Activated CD4-positive, alpha-beta memory T cell treated with anti-CD3 and anti-CD28 coated beads for 36 hours (primary cell): ENCODE measurements around the gene CPEB3. TPM values are rescaled to one million over a fixed set of nuclear protein-coding genes. Genes with fewer than 3 reads are reported as not detected.
"Not testable (repeated sequence)": the region's sequence is repeated elsewhere in the genome, so short reads cannot be mapped to it uniquely, and the experiment has no call there.

Source experiments
- CTCF ChIA-PET: fragments of 350-600 bp; sonication (Branson Sonifier 250); formaldehyde crosslinking; loops from one replicate; lab custom pipeline; 2021; ENCODE audit warnings: antibody characterized with exemption, inconsistent platforms; lab: Charles Lee
- POLR2A ChIA-PET: fragments of 350-600 bp; sonication (Branson Sonifier 250); formaldehyde crosslinking; loops from one replicate; lab custom pipeline; 2021; ENCODE audit warnings: antibody characterized with exemption; lab: Charles Lee
- DNase-seq: peaks from one replicate; pipeline ENCODE4 v3.0.0-alpha.2; 2020
- H3K27ac Mint-ChIP-seq: one replicate; pipeline ENCODE4 v1.8.0; 2021; ENCODE audit warnings: mixed read lengths
- H3K27me3 Mint-ChIP-seq: one replicate; pipeline ENCODE4 v1.8.0; 2021; ENCODE audit warnings: mixed read lengths
- H3K36me3 Mint-ChIP-seq: one replicate; pipeline ENCODE4 v1.8.0; 2021; ENCODE audit warnings: mixed read lengths
- H3K4me1 Mint-ChIP-seq: one replicate; pipeline ENCODE4 v1.8.0; 2021; ENCODE audit warnings: low read depth, mixed read lengths
- H3K4me3 Mint-ChIP-seq: one replicate; pipeline ENCODE4 v1.8.0; 2021; ENCODE audit warnings: mild to moderate bottlenecking, mixed read lengths
- H3K9me3 Mint-ChIP-seq: one replicate; pipeline ENCODE4 v1.8.0; 2021; ENCODE audit warnings: mixed read lengths
- intact Hi-C: fragments of 100-400 bp; cut with micrococcal nuclease; formaldehyde crosslinking; loops from one replicate; pipeline ENCODE4 v1.15.1; 2023
- total RNA-seq, 2 experiments: library from RNA; stranded (reverse); gene quantifications; one replicate each; pipeline ENCODE4 v1.2.3, GENCODE V29; 2021

Gene CPEB3
- 1 to 10 TPM; 1.4 to 1.6 TPM for total RNA-seq

- Mint-ChIP-seq H3K36me3 (peaks cover 11% of the 10 kb centered on the region), H3K9me3 (no peaks in the 10 kb centered on the region), H3K4me1 (peaks cover 21% of the 10 kb centered on the region), H3K27ac (peak within 1 kb of the TSS; percentile 79), H3K27me3 (no peaks in the 10 kb centered on the region), H3K4me3 (peak within 1 kb of the TSS; percentile 83)
- intact Hi-C loops: loop anchor here (1.0 to 5.0 kb wide), 10 partner anchors 51 to 1079 kb away; partner anchors contain the start of genes BTAF1 and HECTD2
- ChIA-PET POLR2A (interaction anchor here (0.9 to 1.5 kb wide), 5 partner anchors 9 to 282 kb away, joined by 3 to 6 read pairs (median 3); no protein-coding TSS in a partner anchor), CTCF (interaction anchor here (0.7 to 3.9 kb wide), 20 partner anchors 9 to 369 kb away, joined by 3 to 30 read pairs (median 4); partner anchors contain the start of genes BTAF1 and IDE)
- peak; percentile 96 for DNase-seq
These were observed at the start of gene CPEB3, which contains the start of gene MARCHF5 for GRCh38 chr10:92290837-92291615. TSS of gene CPEB3 (minus strand) at chr10:92291078. CDS start at chr10:92240350, 50,728 bp downstream. TSS of gene MARCHF5 (plus strand) at chr10:92291167. CDS start at chr10:92291495, 328 bp downstream.

- DNase-seq, POLR2A ChIA-PET, intact Hi-C loops, CTCF ChIA-PET, H3K9me3 Mint-ChIP-seq, H3K36me3 Mint-ChIP-seq, H3K4me3 Mint-ChIP-seq, H3K27ac Mint-ChIP-seq, H3K27me3 Mint-ChIP-seq: not testable (repeated sequence)
- peaks cover 12% of the 10 kb centered on the region for H3K4me1 Mint-ChIP-seq
These were observed 39.0 kb upstream of the CPEB3 start for GRCh38 chr10:92329927-92330326.

- Mint-ChIP-seq H3K36me3 (peaks cover 1% of the 10 kb centered on the region), H3K27me3 (no peaks in the 10 kb centered on the region), H3K27ac (no peak overlapping the region), H3K9me3 (no peaks in the 10 kb centered on the region), H3K4me3 (no peak overlapping the region), H3K4me1 (peaks cover 13% of the 10 kb centered on the region)
- intact Hi-C loops: no loop called here
- POLR2A ChIA-PET: no interaction called here
- CTCF ChIA-PET: no interaction called here
- DNase-seq: no peak
These were observed 38.1 kb upstream of the CPEB3 start for GRCh38 chr10:92328993-92329392.

GRCh38 chr10:92327445-92328433 lies 36.9 kb upstream of the CPEB3 start:
- ChIA-PET POLR2A (interaction anchor here (0.6 kb wide), 1 partner anchor 8 kb away, joined by 3 read pairs; no protein-coding TSS in a partner anchor), CTCF (no interaction called here)
- Mint-ChIP-seq H3K4me1 (peaks cover 17% of the 10 kb centered on the region), H3K27me3 (no peaks in the 10 kb centered on the region), H3K36me3 (peaks cover 5% of the 10 kb centered on the region), H3K27ac (no peak overlapping the region), H3K4me3 (no peak overlapping the region), H3K9me3 (no peaks in the 10 kb centered on the region)
- no peak for DNase-seq
- intact Hi-C loops: no loop called here

GRCh38 chr10:92323079-92323478 lies 32.2 kb upstream of the CPEB3 start:
- ChIA-PET CTCF (no interaction called here), POLR2A (no interaction called here)
- intact Hi-C loops: no loop called here
- DNase-seq: no peak
- Mint-ChIP-seq H3K36me3 (peaks cover 14% of the 10 kb centered on the region), H3K27me3 (no peaks in the 10 kb centered on the region), H3K4me1 (peaks cover 12% of the 10 kb centered on the region), H3K27ac (no peak overlapping the region), H3K4me3 (no peak overlapping the region), H3K9me3 (no peaks in the 10 kb centered on the region)

- CTCF ChIA-PET: no interaction called here
- peaks cover 24% of the 10 kb centered on the region for H3K36me3 Mint-ChIP-seq
- POLR2A ChIA-PET: interaction anchor here (0.6 kb wide), 1 partner anchor 644 kb away, joined by 3 read pairs; no protein-coding TSS in a partner anchor
These were observed 25.7 kb upstream of the CPEB3 start for GRCh38 chr10:92316610-92317009.

GRCh38 chr10:92313750-92314149 lies 22.9 kb upstream of the CPEB3 start:
- H3K9me3 Mint-ChIP-seq: no peaks in the 10 kb centered on the region
- ChIA-PET CTCF (no interaction called here), POLR2A (no interaction called here)
- H3K27me3 Mint-ChIP-seq: no peaks in the 10 kb centered on the region
- no peak overlapping the region for H3K27ac Mint-ChIP-seq
- intact Hi-C loops: no loop called here
- peaks cover 25% of the 10 kb centered on the region for H3K36me3 Mint-ChIP-seq
- peaks cover 7% of the 10 kb centered on the region for H3K4me1 Mint-ChIP-seq
- no peak for DNase-seq
- H3K4me3 Mint-ChIP-seq: no peak overlapping the region

More at GRCh38 chr10:92316610-92317009, 25.7 kb upstream of the CPEB3 start:
- no peaks in the 10 kb centered on the region for H3K9me3 Mint-ChIP-seq
- peaks cover 6% of the 10 kb centered on the region for H3K4me1 Mint-ChIP-seq
- DNase-seq: no peak
- H3K27me3 Mint-ChIP-seq: no peaks in the 10 kb centered on the region
- no peak overlapping the region for H3K27ac Mint-ChIP-seq
- intact Hi-C loops: no loop called here
- no peak overlapping the region for H3K4me3 Mint-ChIP-seq

GRCh38 chr10:92309272-92309671 lies 18.4 kb upstream of the CPEB3 start:
- Mint-ChIP-seq H3K4me3 (no peak overlapping the region), H3K36me3 (peaks cover 17% of the 10 kb centered on the region), H3K4me1 (peaks cover 3% of the 10 kb centered on the region), H3K27ac (no peak overlapping the region), H3K9me3 (no peaks in the 10 kb centered on the region), H3K27me3 (no peaks in the 10 kb centered on the region)
- CTCF ChIA-PET: interaction anchor here (1.5 kb wide), 1 partner anchor 17 kb away, joined by 6 read pairs; no protein-coding TSS in a partner anchor
- intact Hi-C loops: no loop called here
- DNase-seq: no peak
- POLR2A ChIA-PET: no interaction called here

GRCh38 chr10:92305133-92306072 lies 14.5 kb upstream of the CPEB3 start:
- H3K27me3 Mint-ChIP-seq: no peaks in the 10 kb centered on the region
- ChIA-PET POLR2A (interaction anchor here (2.0 kb wide), 1 partner anchor 13 kb away, joined by 5 read pairs; no protein-coding TSS in a partner anchor), CTCF (interaction anchor here (1.3 to 3.5 kb wide), 2 partner anchors 12 to 14 kb away, joined by 3 to 12 read pairs; partner anchors contain the start of genes CPEB3 and MARCHF5)
- intact Hi-C loops: no loop called here
- H3K9me3 Mint-ChIP-seq: no peaks in the 10 kb centered on the region
- DNase-seq: no peak
- no peak overlapping the region for H3K4me3 Mint-ChIP-seq
- H3K4me1 Mint-ChIP-seq: peaks cover 20% of the 10 kb centered on the region
- H3K27ac Mint-ChIP-seq: no peak overlapping the region
- no peaks in the 10 kb centered on the region for H3K36me3 Mint-ChIP-seq

- H3K4me3 Mint-ChIP-seq: no peak overlapping the region
- H3K27ac Mint-ChIP-seq: no peak overlapping the region
- peaks cover 20% of the 10 kb centered on the region for H3K4me1 Mint-ChIP-seq
- POLR2A ChIA-PET: interaction anchor here (0.7 kb wide), 1 partner anchor 13 kb away, joined by 3 read pairs; the partner anchor contains the start of genes CPEB3 and MARCHF5
- no peaks in the 10 kb centered on the region for H3K27me3 Mint-ChIP-seq
- intact Hi-C loops: no loop called here
- H3K9me3 Mint-ChIP-seq: no peaks in the 10 kb centered on the region
- CTCF ChIA-PET: interaction anchor here (1.0 to 3.5 kb wide), 3 partner anchors 11 to 202 kb away, joined by 3 to 12 read pairs (median 3); partner anchors contain the start of genes CPEB3 and MARCHF5
- no peak for DNase-seq
- H3K36me3 Mint-ChIP-seq: no peaks in the 10 kb centered on the region
These were observed 13.2 kb upstream of the CPEB3 start for GRCh38 chr10:92304061-92304460.
